Heart left ventricle (tissue), 13 donors: ENCODE measurements around the gene GNG8.

Source experiments
- CTCF ChIP-seq, 12 donors: fragments of 200-600 bp; sonication (generic) in 4 of 12; IDR thresholded peaks; one replicate each; pipeline versions ENCODE4 v1.5.0 to v1.8.0; 2018 to 2022; ENCODE audit warnings: antibody characterized with exemption in 12 of 12, mild to moderate bottlenecking in 5 of 12
- POLR2A ChIP-seq, 2 donors: fragments of 450-650 bp; IDR thresholded peaks; one replicate each; pipeline ENCODE4 v1.6.1; 2017; ENCODE audit warnings: antibody characterized with exemption in 2 of 2, mild to moderate bottlenecking in 2 of 2, moderate library complexity in 2 of 2
- donor health status: ischemic (EF 13 %, LVEDD 7.1; RV severe dilation, severe dysfunction).
- donor health status: DM: no; HTN: yes; CAD: no.
- donor health status: DM: no; HTN: no; CAD: no.
- donor health status: ischemic (EF 25% LVEDD 6.9; RV normal size, moderate dysfunction).
- donor health status: ischemic (EF 25% LVEDD 5.7; RV mildly dilated, moderate dysfunction).
- donor health status: ischemic (EF 35%, LVEDD 5.7; RV mildly dilated, moderate dysfunction).
- donor health status: nonischemic (EF 11% LVEDD 7.7; RV severe dilation, severe dysfunction).
- donor health status: DM: yes; HTN: yes; CAD: no.
- donor health status: PGD.
- donor health status: ischemic (EF 29% LVEDD 5.4; RV normal size, mild dysfunction).
- donor health status: nonischemic (EF 23%, LVEDD 6.1; RV moderate dilation, normal function).

GRCh38 chr19:46654621-46655152, 18.7 kb upstream of the GNG8 start:
- TF ChIP-seq CTCF (IDR thresholded peaks at IDR 0.05): no peak
- no peak for TF ChIP-seq POLR2A (IDR thresholded peaks at IDR 0.05)
